Measurements from ENCODE around the gene ATP13A3.

- TF ChIP-seq CTCF (conservative IDR thresholded peaks at IDR 0.05 in 1 of 2, IDR thresholded peaks at IDR 0.05 in 1 of 2; ENCODE audit: low read depth in 1 of 2, low read length in 2 of 2) (no peak), EZH2 (IDR thresholded peaks at IDR 0.05; ENCODE audit: low read length, missing control alignments) (no peak)
These were observed 16.3 kb upstream of the ATP13A3 start for GRCh38 chr3:194503081-194503531.
